Mesenchymal stem cell (in vitro differentiated cells and primary cell): ENCODE results near the gene ZNF558.

Source experiments
- DNase-seq: peaks from one replicate; pipeline ENCODE4 v3.0.0-alpha.2; 2013
- H2AFZ ChIP-seq: one replicate; pipeline ENCODE4 v1.6.1; 2013; ENCODE audit warnings: low read depth, mild to moderate bottlenecking, control low read depth, inconsistent platforms, low read length, moderate library complexity
- H2AK5ac ChIP-seq: 2 replicates; pipeline ENCODE4 v1.6.1; 2013; ENCODE audit warnings: low read length, moderate library complexity, mild to moderate bottlenecking, inconsistent platforms; ENCODE audit not compliant: severe bottlenecking
- H2BK120ac ChIP-seq: one replicate; pipeline ENCODE4 v1.6.1; 2013; ENCODE audit warnings: low read depth, mild to moderate bottlenecking, inconsistent platforms, low read length, moderate library complexity
- H2BK12ac ChIP-seq, 2 experiments: one replicate each; pipeline ENCODE4 v1.6.1; 2013; ENCODE audit warnings: inconsistent platforms in 2 of 2, low read length in 2 of 2, mild to moderate bottlenecking in 2 of 2, moderate library complexity in 2 of 2, control low read depth in 1 of 2
- H2BK15ac ChIP-seq: one replicate; pipeline ENCODE4 v1.6.1; 2013; ENCODE audit warnings: mild to moderate bottlenecking, low read depth, inconsistent platforms; ENCODE audit not compliant: poor library complexity, severe bottlenecking
- H2BK5ac ChIP-seq: 2 replicates; pipeline ENCODE4 v1.6.1; 2013; ENCODE audit warnings: low read depth, mild to moderate bottlenecking, low read length, control low read depth, inconsistent platforms; ENCODE audit not compliant: poor library complexity, severe bottlenecking
- H3K14ac ChIP-seq, 2 experiments: one replicate each; pipeline ENCODE4 v1.6.1; 2013; ENCODE audit warnings: inconsistent platforms in 2 of 2, low read length in 2 of 2, control low read depth in 1 of 2, mild to moderate bottlenecking in 1 of 2, moderate library complexity in 1 of 2
- H3K18ac ChIP-seq, 2 experiments: one replicate each; pipeline ENCODE4 v1.6.1; 2013; ENCODE audit warnings: inconsistent platforms in 2 of 2, low read length in 2 of 2, control low read depth in 1 of 2, low read depth in 1 of 2, mild to moderate bottlenecking in 1 of 2
- H3K23ac ChIP-seq, 2 experiments: one replicate each; pipeline ENCODE4 v1.6.1; 2013; ENCODE audit warnings: inconsistent platforms in 2 of 2, low read length in 2 of 2, mild to moderate bottlenecking in 2 of 2, moderate library complexity in 2 of 2, control low read depth in 1 of 2
- H3K27ac ChIP-seq: 2 replicates; pipeline ENCODE4 v1.5.1; 2013; ENCODE audit warnings: mild to moderate bottlenecking, moderate library complexity, low read length, control low read depth, inconsistent platforms; ENCODE audit not compliant: poor library complexity, severe bottlenecking
- H3K27me3 ChIP-seq, 2 experiments: 2 replicates each; pipeline versions ENCODE4 v1.6.1 to v1.7.0; 2013; ENCODE audit warnings: low read length in 2 of 2, mild to moderate bottlenecking in 2 of 2, moderate library complexity in 2 of 2, control low read depth in 1 of 2, inconsistent platforms in 1 of 2; ENCODE audit not compliant: control insufficient read depth in 1 of 2, insufficient read depth in 1 of 2
- H3K36me3 ChIP-seq, 2 experiments: 2 replicates each; pipeline versions ENCODE4 v1.6.1 to v1.7.0; 2013; ENCODE audit warnings: low read length in 2 of 2, control low read depth in 1 of 2, inconsistent platforms in 1 of 2, low read depth in 1 of 2, mild to moderate bottlenecking in 1 of 2; ENCODE audit not compliant: insufficient read depth in 2 of 2, control insufficient read depth in 1 of 2
- H3K4ac ChIP-seq, 2 experiments: one replicate each; pipeline ENCODE4 v1.6.1; 2013; ENCODE audit warnings: inconsistent platforms in 2 of 2, low read length in 2 of 2, mild to moderate bottlenecking in 2 of 2, moderate library complexity in 2 of 2, control low read depth in 1 of 2, low read depth in 1 of 2
- H3K4me1 ChIP-seq: 2 replicates; pipeline ENCODE4 v1.6.1; 2013; ENCODE audit warnings: low read depth, low read length, control low read depth; ENCODE audit not compliant: control insufficient read depth, insufficient read depth
- H3K4me2 ChIP-seq: 2 replicates; pipeline ENCODE4 v1.6.1; 2013; ENCODE audit warnings: low read length, mild to moderate bottlenecking, inconsistent platforms; ENCODE audit not compliant: poor library complexity, severe bottlenecking
- H3K4me3 ChIP-seq, 2 experiments: 2 replicates each; pipeline versions ENCODE4 v1.5.1 to v1.7.0; 2013; ENCODE audit warnings: low read length in 2 of 2, mild to moderate bottlenecking in 2 of 2, control low read depth in 1 of 2, low read depth in 1 of 2; ENCODE audit not compliant: insufficient read depth in 1 of 2
- H3K79me1 ChIP-seq: replicated peaks from 2 replicates; pipeline ENCODE4 v1.6.1; 2013; ENCODE audit warnings: mild to moderate bottlenecking, control low read depth, low read length, inconsistent platforms; ENCODE audit not compliant: poor library complexity, severe bottlenecking
- H3K9ac ChIP-seq: 2 replicates; pipeline ENCODE4 v1.7.0; 2013; ENCODE audit warnings: mild to moderate bottlenecking, low read length, moderate library complexity
- H3K9me3 ChIP-seq: 2 replicates; pipeline ENCODE4 v1.7.0; 2013; ENCODE audit warnings: mild to moderate bottlenecking, low read length; ENCODE audit not compliant: control insufficient read depth
- H4K8ac ChIP-seq: one replicate; pipeline ENCODE4 v1.6.1; 2013; ENCODE audit warnings: inconsistent platforms, mild to moderate bottlenecking, low read length, moderate library complexity
- H4K91ac ChIP-seq: one replicate; pipeline ENCODE4 v1.6.1; 2013; ENCODE audit warnings: mild to moderate bottlenecking, low read length, inconsistent platforms
- WGBS: methylation state at CpG from one replicate; pipeline ENCODE4 v1.1.7; 2013; ENCODE audit warnings: mixed read lengths; 5-methylcytosine and 5-hydroxymethylcytosine counted together

Gene ZNF558

DNA sequence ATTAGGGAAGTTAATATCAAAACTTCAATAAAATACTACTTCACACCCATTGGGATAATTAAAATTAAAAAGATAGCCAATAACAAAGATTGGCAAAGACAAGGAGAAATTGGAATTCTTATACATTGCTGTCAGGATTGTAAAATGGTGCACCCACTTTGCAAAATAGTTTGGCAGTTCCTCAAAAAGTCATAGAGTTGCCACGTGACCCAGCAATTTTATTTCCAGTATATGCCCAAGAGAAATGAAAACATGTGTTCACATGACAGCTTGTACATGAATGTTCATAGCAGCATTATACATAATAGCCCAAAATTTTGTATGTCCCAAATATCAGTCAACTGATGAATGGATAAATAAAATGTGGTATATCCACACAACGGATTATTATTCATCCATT, 3.3 kb upstream of the ZNF558 start:
- no peak overlapping the region for H3K14ac ChIP-seq
- no peak overlapping the region for H3K4me3 ChIP-seq
- no peak overlapping the region for H3K4me2 ChIP-seq
- no peak overlapping the region for H2AFZ ChIP-seq
- H2BK120ac ChIP-seq: no peak overlapping the region
- no peak overlapping the region for H3K9ac ChIP-seq
- no peak overlapping the region for H3K18ac ChIP-seq
- no peaks in the 10 kb centered on the region for H3K27me3 ChIP-seq
- no peak overlapping the region for H4K8ac ChIP-seq
- no peak overlapping the region for H2BK5ac ChIP-seq
- no peak overlapping the region for H4K91ac ChIP-seq
- 56% methylated on average over 1 of the region's 2 CpGs for WGBS
- no peak overlapping the region for H2AK5ac ChIP-seq
- H3K79me1 ChIP-seq: peaks cover 6% of the 10 kb centered on the region
- H3K27ac ChIP-seq: no peak overlapping the region
- H2BK12ac ChIP-seq: no peak overlapping the region
- H3K9me3 ChIP-seq: no peaks in the 10 kb centered on the region
- DNase-seq: no peak
- no peak overlapping the region for H3K4ac ChIP-seq
- H3K36me3 ChIP-seq: peaks cover 0 to 4% of the 10 kb centered on the region in 2 experiments
- no peak overlapping the region for H2BK15ac ChIP-seq
- peaks cover 1% of the 10 kb centered on the region for H3K4me1 ChIP-seq
- no peak overlapping the region for H3K23ac ChIP-seq

DNA sequence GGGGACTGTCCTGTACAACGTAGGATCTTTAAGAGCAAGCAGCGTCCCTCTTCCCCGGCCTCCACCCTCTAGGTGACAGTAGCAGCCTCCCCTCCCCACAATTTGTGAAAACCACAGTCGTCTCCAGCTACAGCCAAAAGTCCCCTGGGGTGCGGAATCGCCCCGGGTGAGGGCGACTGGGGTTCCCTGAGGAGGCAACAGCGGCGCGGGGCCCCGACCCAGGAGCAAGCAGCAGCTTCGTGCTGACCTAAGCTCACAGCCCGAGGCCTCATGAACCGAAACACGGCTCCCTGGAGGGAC, 322 bp downstream of the ZNF558 start:
- Histone ChIP-seq H3K27ac (peak overlapping the region; percentile 45), H3K9me3 (no peaks in the 10 kb centered on the region), H2BK15ac (no peak overlapping the region), H3K27me3 (no peaks in the 10 kb centered on the region), H2BK12ac (no peak overlapping the region), H2AFZ (peak overlapping the region; percentile 100), H3K9ac (peak overlapping the region; percentile 97), H3K4ac (peak overlapping the region; percentile 84 to 93), H3K23ac (peak overlapping the region in 1 of 2 experiments; percentile 89), H3K36me3 (peaks cover 8 to 35% of the 10 kb centered on the region in 2 experiments), H3K18ac (peak overlapping the region; percentile 92 to 97), H4K91ac (peak overlapping the region; percentile 83), H4K8ac (peak overlapping the region; percentile 93), H2BK5ac (peak overlapping the region; percentile 97), H3K4me1 (peaks cover 1% of the 10 kb centered on the region), H3K4me3 (peak overlapping the region; percentile 92 to 93), H3K79me1 (peaks cover 6% of the 10 kb centered on the region), H2AK5ac (no peak overlapping the region), H3K14ac (peak overlapping the region in 1 of 2 experiments; percentile 98), H3K4me2 (peak overlapping the region; percentile 83), H2BK120ac (peak overlapping the region; percentile 90)
- DNase-seq: no peak
- 1% methylated on average over 13 of the region's 16 CpGs for WGBS

GRCh38 chr19:8831373-8831772, 731 bp downstream of the ZNF558 start:
- H3K9ac ChIP-seq: peak overlapping the region; percentile 97
- DNase-seq: no peak
- H3K14ac ChIP-seq: no peak overlapping the region
- H4K91ac ChIP-seq: no peak overlapping the region
- H2BK15ac ChIP-seq: no peak overlapping the region
- no peaks in the 10 kb centered on the region for H3K27me3 ChIP-seq
- peaks cover 9% of the 10 kb centered on the region for H3K79me1 ChIP-seq
- no peak overlapping the region for H3K23ac ChIP-seq
- H3K27ac ChIP-seq: no peak overlapping the region
- H2AK5ac ChIP-seq: peak overlapping the region; percentile 62
- no peak overlapping the region for H4K8ac ChIP-seq
- H3K9me3 ChIP-seq: peaks cover 2% of the 10 kb centered on the region
- no peak overlapping the region for H2BK5ac ChIP-seq
- peaks cover 12 to 39% of the 10 kb centered on the region in 2 experiments for H3K36me3 ChIP-seq
- no peak overlapping the region for H2BK120ac ChIP-seq
- peak overlapping the region; percentile 83 for H3K4me2 ChIP-seq
- H2BK12ac ChIP-seq: no peak overlapping the region
- H3K4me3 ChIP-seq: peak overlapping the region in 1 of 2 experiments; percentile 93
- no peak overlapping the region for H2AFZ ChIP-seq
- 78% methylated on average over 5 of the region's 6 CpGs for WGBS
- no peak overlapping the region for H3K4ac ChIP-seq
- peaks cover 1% of the 10 kb centered on the region for H3K4me1 ChIP-seq
- H3K18ac ChIP-seq: no peak overlapping the region

- Histone ChIP-seq H3K4ac (no peak overlapping the region), H3K79me1 (peaks cover 17% of the 10 kb centered on the region), H3K9ac (no peak overlapping the region), H3K36me3 (peaks cover 43 to 77% of the 10 kb centered on the region in 2 experiments), H2BK5ac (no peak overlapping the region), H2AK5ac (no peak overlapping the region), H3K23ac (no peak overlapping the region), H3K27ac (no peak overlapping the region), H3K14ac (no peak overlapping the region), H3K27me3 (no peaks in the 10 kb centered on the region), H3K9me3 (peaks cover 25% of the 10 kb centered on the region), H3K4me2 (no peak overlapping the region), H4K8ac (no peak overlapping the region), H2BK120ac (no peak overlapping the region), H4K91ac (no peak overlapping the region), H3K18ac (no peak overlapping the region), H2BK12ac (no peak overlapping the region), H2AFZ (no peak overlapping the region), H3K4me3 (no peak overlapping the region), H2BK15ac (no peak overlapping the region), H3K4me1 (peaks cover 1% of the 10 kb centered on the region)
- no peak for DNase-seq
Observed at GRCh38 chr19:8827277-8827676, 4.8 kb downstream of the ZNF558 start.
